HepG2 (cell line): Measurements from ENCODE around the gene DNAJB6. TPM values are rescaled to one million over a fixed set of nuclear protein-coding genes. Genes with fewer than 3 reads are reported as not detected.

Source experiments
- AGO1 ChIP-seq: fragments of 200-400 bp; formaldehyde crosslinking; IDR thresholded peaks from 2 replicates; pipeline ENCODE4 v1.6.1; 2017; ENCODE audit warnings: mild to moderate bottlenecking, low read depth, low read length, moderate library complexity; ENCODE audit not compliant: poor library complexity, severe bottlenecking
- DNMT3B ChIP-seq: conservative IDR thresholded peaks from 2 replicates; pipeline ENCODE4 v1.6.1; 2016; ENCODE audit warnings: missing biosample characterization, control low read depth
- EZH2 ChIP-seq: conservative IDR thresholded peaks from 2 replicates; pipeline ENCODE4 v1.6.1; 2012; ENCODE audit warnings: mild to moderate bottlenecking, low read depth, low read length, moderate library complexity
- HOXA9 ChIP-seq: sonication (generic); formaldehyde crosslinking; IDR thresholded peaks from 2 replicates; pipeline ENCODE4 v1.8.1; 2022; ENCODE audit warnings: missing genetic modification reagents, mild to moderate bottlenecking, moderate library complexity, borderline replicate concordance
- MBD4 ChIP-seq: IDR thresholded peaks from 2 replicates; pipeline ENCODE4 v1.6.1; 2012; ENCODE audit warnings: low read length, inconsistent platforms, borderline replicate concordance
- PHF21A ChIP-seq: sonication (generic); formaldehyde crosslinking; IDR thresholded peaks from 2 replicates; pipeline ENCODE4 v1.5.0; 2020; ENCODE audit warnings: mild to moderate bottlenecking, missing genetic modification reagents
- RXRA ChIP-seq: sonication (generic); formaldehyde crosslinking; IDR thresholded peaks from 2 replicates; pipeline ENCODE4 v1.5.1; 2020; ENCODE audit warnings: missing genetic modification reagents
- SALL2 ChIP-seq: sonication (generic); formaldehyde crosslinking; IDR thresholded peaks from 2 replicates; pipeline ENCODE4 v1.8.1; 2023; ENCODE audit warnings: mild to moderate bottlenecking, missing genetic modification reagents, inconsistent platforms
- SMAD9 ChIP-seq: sonication (generic); formaldehyde crosslinking; IDR thresholded peaks from 2 replicates; pipeline ENCODE4 v1.5.1; 2020; ENCODE audit warnings: mild to moderate bottlenecking, missing genetic modification reagents
- SRY ChIP-seq: sonication (generic); formaldehyde crosslinking; IDR thresholded peaks from 2 replicates; pipeline ENCODE4 v1.8.0; 2022; ENCODE audit warnings: mild to moderate bottlenecking, missing genetic modification reagents
- TEAD3 ChIP-seq: optimal IDR thresholded peaks from 2 replicates; pipeline ENCODE3; 2016; ENCODE audit warnings: borderline replicate concordance
- WIZ ChIP-seq: sonication (generic); formaldehyde crosslinking; IDR thresholded peaks from 2 replicates; pipeline ENCODE4 v1.5.1; 2020; ENCODE audit warnings: mild to moderate bottlenecking, missing genetic modification reagents
- YY1 ChIP-seq: IDR thresholded peaks from 2 replicates; pipeline ENCODE4 v1.6.1; 2011; ENCODE audit warnings: low read length, low read depth, moderate library complexity, mild to moderate bottlenecking; ENCODE audit not compliant: insufficient read depth, insufficient replicate concordance
- ZNF205 ChIP-seq: IDR thresholded peaks from 2 replicates; pipeline ENCODE4 v1.6.1; 2018; ENCODE audit warnings: missing biosample characterization, missing genetic modification reagents
- ZNF589 ChIP-seq: sonication (generic); formaldehyde crosslinking; conservative IDR thresholded peaks from 2 replicates; pipeline ENCODE4 v1.8.0; 2022; ENCODE audit warnings: mild to moderate bottlenecking, moderate library complexity, missing genetic modification reagents
- ZNF703 ChIP-seq: sonication (generic); formaldehyde crosslinking; IDR thresholded peaks from 2 replicates; pipeline ENCODE4 v1.5.1; 2020; ENCODE audit warnings: missing genetic modification reagents, mild to moderate bottlenecking, moderate library complexity, borderline replicate concordance
- ZNF766 ChIP-seq: sonication (generic); formaldehyde crosslinking; IDR thresholded peaks from 2 replicates; pipeline ENCODE4 v1.5.0; 2020; ENCODE audit warnings: missing genetic modification reagents, borderline replicate concordance
- ZNF768 ChIP-seq: sonication (generic); formaldehyde crosslinking; IDR thresholded peaks from 2 replicates; pipeline ENCODE4 v1.4.0; 2020; ENCODE audit warnings: missing genetic modification reagents
- ZNF879 ChIP-seq: sonication (generic); formaldehyde crosslinking; IDR thresholded peaks from 2 replicates; pipeline ENCODE4 v1.8.1; 2023; ENCODE audit warnings: missing genetic modification reagents
- polyA plus RNA-seq, 8 experiments: library from polyadenylated mRNA; depleted of rRNA in 3 of 8; stranded (reverse) in 7 of 8; unstranded in 1 of 8; fragments of >200 nt; fragmentation: Illumina TruSeq in 4 of 8; extraction: Trizol in 4 of 8; gene quantifications; 2 replicates each; pipeline versions ENCODE4 v1.2.1 to v1.2.3, GENCODE V29; 2011 to 2016; ENCODE audit warnings: low read depth in 4 of 8, missing spikeins in 1 of 8, mixed read lengths in 1 of 8; ENCODE audit not compliant: insufficient read depth in 1 of 8
- total RNA-seq, 5 experiments: library from RNA; depleted of rRNA; stranded (reverse); fragments of >200 nt; fragmentation: Illumina TruSeq; extraction: Trizol; gene quantifications; 2 replicates each; pipeline ENCODE4 v1.2.3, GENCODE V29; 2016; ENCODE audit warnings: low read depth in 1 of 5
- TF ChIP-seq, protein P1 (sequence below): IDR thresholded peaks from 2 replicates; pipeline ENCODE4 v1.6.1; 2016; ENCODE audit warnings: missing compliant biosample characterization, missing genetic modification reagents, borderline replicate concordance
- TF ChIP-seq, protein P2 (sequence below): sonication (generic); formaldehyde crosslinking; IDR thresholded peaks from 2 replicates; pipeline ENCODE4 v1.8.0; 2022; ENCODE audit warnings: mild to moderate bottlenecking, missing genetic modification reagents, moderate library complexity
- TF ChIP-seq, protein P3 (sequence below): sonication (generic); formaldehyde crosslinking; IDR thresholded peaks from 2 replicates; pipeline ENCODE4 v1.9.0; 2021; ENCODE audit warnings: missing genetic modification reagents, borderline replicate concordance
- TF ChIP-seq, protein P4 (sequence below): sonication (generic); formaldehyde crosslinking; IDR thresholded peaks from 2 replicates; pipeline ENCODE4 v1.4.0; 2020; ENCODE audit warnings: missing genetic modification reagents
- TF ChIP-seq, protein P5 (sequence below): sonication (generic); formaldehyde crosslinking; IDR thresholded peaks from 2 replicates; pipeline ENCODE4 v1.8.1; 2023; ENCODE audit warnings: mild to moderate bottlenecking, moderate library complexity, missing genetic modification reagents

DNAJB6 gene
- total and polyA plus RNA-seq, 2 of the 13 experiments (the other 11 are each of a cell fraction or from before 2014, with no cell fraction given): 29.9 to 53.9 TPM

DNA sequence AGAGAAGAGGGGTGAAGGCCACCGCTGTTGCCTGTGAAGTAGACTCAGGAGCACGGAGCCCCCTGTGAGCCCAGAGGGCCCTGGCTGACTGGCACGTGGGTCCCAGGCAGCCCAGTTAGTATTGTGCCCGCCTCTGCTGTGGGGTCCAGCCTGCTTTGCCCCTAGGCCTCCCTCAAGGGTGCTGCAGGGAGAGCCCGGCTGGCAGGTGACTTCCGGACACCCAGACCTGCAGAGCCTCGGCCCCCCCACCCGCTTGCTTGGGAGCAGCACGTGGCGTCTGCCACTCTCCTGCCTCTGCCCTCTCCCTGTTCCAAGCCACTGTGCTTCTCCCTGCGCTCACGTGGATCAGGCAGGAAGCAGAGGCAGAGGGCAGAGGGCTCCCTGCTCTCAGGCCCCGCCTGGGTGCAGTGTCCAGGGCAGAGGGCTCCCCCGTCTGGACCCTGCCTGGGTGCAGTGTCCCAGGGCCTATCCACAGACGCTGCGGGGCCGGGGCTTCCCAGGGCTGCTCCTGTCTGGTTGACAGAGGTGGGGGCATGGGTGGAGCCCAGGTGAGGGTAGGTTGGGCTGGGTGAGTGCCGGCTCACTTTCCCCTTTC lies 88.4 kb downstream of the DNAJB6 start (continued):
- no peak for TF ChIP-seq HOXA9 (CRISPR knock-in tag)
- TF ChIP-seq, protein P1, sequence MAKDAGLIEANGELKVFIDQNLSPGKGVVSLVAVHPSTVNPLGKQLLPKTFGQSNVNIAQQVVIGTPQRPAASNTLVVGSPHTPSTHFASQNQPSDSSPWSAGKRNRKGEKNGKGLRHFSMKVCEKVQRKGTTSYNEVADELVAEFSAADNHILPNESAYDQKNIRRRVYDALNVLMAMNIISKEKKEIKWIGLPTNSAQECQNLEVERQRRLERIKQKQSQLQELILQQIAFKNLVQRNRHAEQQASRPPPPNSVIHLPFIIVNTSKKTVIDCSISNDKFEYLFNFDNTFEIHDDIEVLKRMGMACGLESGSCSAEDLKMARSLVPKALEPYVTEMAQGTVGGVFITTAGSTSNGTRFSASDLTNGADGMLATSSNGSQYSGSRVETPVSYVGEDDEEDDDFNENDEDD (CRISPR knock-in tag): peak; percentile 49; the same call in 1 of the 2 replicates
- TF ChIP-seq ZNF703 (CRISPR knock-in tag): no peak
- peak; percentile 27; the same call in 1 of the 2 replicates for TF ChIP-seq RXRA
- no peak for TF ChIP-seq EZH2
- TF ChIP-seq ZNF205 (CRISPR knock-in tag): no peak
- TF ChIP-seq MBD4: no peak
- no peak for TF ChIP-seq SALL2
- 0 out of 2 replicates have a peak, but pooled peaks have one; percentile 52 for TF ChIP-seq ZNF766
- no peak for TF ChIP-seq PHF21A
- no peak for TF ChIP-seq DNMT3B (CRISPR knock-in tag)
- no peak for TF ChIP-seq SMAD9 (CRISPR knock-in tag)
- TF ChIP-seq YY1: no peak
- TF ChIP-seq, protein P2, sequence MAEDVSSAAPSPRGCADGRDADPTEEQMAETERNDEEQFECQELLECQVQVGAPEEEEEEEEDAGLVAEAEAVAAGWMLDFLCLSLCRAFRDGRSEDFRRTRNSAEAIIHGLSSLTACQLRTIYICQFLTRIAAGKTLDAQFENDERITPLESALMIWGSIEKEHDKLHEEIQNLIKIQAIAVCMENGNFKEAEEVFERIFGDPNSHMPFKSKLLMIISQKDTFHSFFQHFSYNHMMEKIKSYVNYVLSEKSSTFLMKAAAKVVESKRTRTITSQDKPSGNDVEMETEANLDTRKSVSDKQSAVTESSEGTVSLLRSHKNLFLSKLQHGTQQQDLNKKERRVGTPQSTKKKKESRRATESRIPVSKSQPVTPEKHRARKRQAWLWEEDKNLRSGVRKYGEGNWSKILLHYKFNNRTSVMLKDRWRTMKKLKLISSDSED (CRISPR knock-in tag): 0 out of 2 replicates have a peak, but pooled peaks have one; percentile 28
- TF ChIP-seq SRY (CRISPR knock-in tag): no peak
- no peak for TF ChIP-seq ZNF879 (CRISPR knock-in tag)
- no peak for TF ChIP-seq AGO1
- no peak for TF ChIP-seq TEAD3 (CRISPR knock-in tag)
- no peak for TF ChIP-seq ZNF768 (CRISPR knock-in tag)
- no peak for TF ChIP-seq ZNF589 (CRISPR knock-in tag)
- TF ChIP-seq, protein P3, sequence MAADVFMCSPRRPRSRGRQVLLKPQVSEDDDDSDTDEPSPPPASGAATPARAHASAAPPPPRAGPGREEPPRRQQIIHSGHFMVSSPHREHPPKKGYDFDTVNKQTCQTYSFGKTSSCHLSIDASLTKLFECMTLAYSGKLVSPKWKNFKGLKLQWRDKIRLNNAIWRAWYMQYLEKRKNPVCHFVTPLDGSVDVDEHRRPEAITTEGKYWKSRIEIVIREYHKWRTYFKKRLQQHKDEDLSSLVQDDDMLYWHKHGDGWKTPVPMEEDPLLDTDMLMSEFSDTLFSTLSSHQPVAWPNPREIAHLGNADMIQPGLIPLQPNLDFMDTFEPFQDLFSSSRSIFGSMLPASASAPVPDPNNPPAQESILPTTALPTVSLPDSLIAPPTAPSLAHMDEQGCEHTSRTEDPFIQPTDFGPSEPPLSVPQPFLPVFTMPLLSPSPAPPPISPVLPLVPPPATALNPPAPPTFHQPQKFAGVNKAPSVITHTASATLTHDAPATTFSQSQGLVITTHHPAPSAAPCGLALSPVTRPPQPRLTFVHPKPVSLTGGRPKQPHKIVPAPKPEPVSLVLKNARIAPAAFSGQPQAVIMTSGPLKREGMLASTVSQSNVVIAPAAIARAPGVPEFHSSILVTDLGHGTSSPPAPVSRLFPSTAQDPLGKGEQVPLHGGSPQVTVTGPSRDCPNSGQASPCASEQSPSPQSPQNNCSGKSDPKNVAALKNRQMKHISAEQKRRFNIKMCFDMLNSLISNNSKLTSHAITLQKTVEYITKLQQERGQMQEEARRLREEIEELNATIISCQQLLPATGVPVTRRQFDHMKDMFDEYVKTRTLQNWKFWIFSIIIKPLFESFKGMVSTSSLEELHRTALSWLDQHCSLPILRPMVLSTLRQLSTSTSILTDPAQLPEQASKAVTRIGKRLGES (CRISPR knock-in tag): no peak
- no peak for TF ChIP-seq WIZ
- TF ChIP-seq, protein P4, sequence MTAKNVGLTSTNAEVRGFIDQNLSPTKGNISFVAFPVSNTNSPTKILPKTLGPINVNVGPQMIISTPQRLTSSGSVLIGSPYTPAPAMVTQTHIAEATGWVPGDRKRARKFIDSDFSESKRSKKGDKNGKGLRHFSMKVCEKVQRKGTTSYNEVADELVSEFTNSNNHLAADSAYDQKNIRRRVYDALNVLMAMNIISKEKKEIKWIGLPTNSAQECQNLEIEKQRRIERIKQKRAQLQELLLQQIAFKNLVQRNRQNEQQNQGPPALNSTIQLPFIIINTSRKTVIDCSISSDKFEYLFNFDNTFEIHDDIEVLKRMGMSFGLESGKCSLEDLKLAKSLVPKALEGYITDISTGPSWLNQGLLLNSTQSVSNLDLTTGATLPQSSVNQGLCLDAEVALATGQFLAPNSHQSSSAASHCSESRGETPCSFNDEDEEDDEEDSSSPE (CRISPR knock-in tag): peak; percentile 29; the same call in 1 of the 2 replicates
- TF ChIP-seq, protein P5, sequence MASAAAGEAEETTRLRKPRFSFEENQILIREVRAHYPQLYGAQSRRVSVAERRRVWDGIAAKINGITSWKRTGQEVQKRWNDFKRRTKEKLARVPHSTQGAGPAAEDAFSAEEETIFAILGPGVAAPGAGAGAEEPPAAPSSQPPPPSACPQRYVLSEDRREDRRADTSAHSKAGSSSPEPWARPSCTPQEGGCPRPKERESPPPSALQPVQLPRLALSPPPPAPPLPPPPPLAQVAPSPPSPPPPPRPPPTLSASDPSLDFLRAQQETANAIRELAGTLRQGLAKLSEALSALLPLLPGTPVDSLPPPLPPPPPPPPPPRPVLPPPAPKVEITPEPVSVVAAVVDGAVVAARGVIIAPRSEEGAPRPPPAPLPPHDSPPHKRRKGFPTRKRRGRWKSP: no peak
